Endometrial microvascular endothelial cells (primary cell): ENCODE data around the gene S100A7A. TPM values are rescaled to one million over a fixed set of nuclear protein-coding genes. Genes with fewer than 3 reads are reported as not detected.
"Not testable (repeated sequence)": the region's sequence is repeated elsewhere in the genome, so short reads cannot be mapped to it uniquely, and the experiment has no call there.

Source experiments
- in situ Hi-C: cut with HindIII; loops from 2 replicates; pipeline ENCODE4 v1.10.0; 2017; ENCODE audit warnings: low sequenced_read_pairs, low pct_unique_long_range_greater_than_20kb; ENCODE audit errors: inconsistent ontology term
- total RNA-seq: library from RNA; depleted of rRNA; stranded (reverse); fragments of >200 nt; gene quantifications from one replicate; pipeline ENCODE4 v1.2.3, GENCODE V29; 2015; ENCODE audit errors: inconsistent ontology term

The S100A7A gene
- total RNA-seq, 1 donor from 2014 or later: not detected

DNA sequence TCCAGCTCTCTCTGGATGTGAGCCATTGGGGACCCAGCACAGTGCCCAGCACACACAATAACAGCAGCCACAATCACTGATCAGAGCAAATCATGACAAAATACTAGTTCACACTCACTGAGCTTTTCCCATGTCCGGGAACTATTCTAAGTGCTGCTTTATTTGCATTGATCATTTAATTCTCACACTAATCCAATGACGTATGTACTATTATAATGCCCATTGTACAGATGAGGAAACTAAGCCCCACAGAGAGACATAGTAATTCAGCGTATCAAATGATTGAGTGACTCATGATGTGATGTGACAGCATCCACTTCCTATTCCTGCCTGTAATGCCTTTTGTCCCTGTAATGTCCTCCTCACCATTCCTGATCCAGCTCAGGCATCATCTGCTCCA is 23.5 kb upstream of the S100A7A start:
- in situ Hi-C loops: no loop called here

DNA sequence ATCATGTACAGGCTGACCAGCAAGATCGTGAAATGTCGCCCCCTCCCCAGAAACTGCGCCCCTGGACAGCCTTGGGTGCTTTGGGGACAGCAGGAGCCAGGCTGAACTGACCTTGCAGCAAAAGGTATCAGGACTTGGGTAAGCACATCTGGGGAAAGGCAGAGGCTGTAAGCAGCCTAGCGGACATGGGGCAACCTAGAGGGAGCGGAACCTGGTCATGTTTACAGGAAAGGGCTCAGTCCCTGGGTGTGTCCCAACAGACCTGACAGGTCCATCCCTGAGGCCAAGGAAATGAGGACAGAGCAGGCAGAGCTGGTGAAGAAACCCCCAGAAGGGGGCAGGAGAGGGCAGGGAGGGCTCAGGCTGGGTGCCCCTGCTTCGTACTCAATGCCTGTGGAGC is 22.4 kb upstream of the S100A7A start:
- in situ Hi-C loops: no loop called here

DNA sequence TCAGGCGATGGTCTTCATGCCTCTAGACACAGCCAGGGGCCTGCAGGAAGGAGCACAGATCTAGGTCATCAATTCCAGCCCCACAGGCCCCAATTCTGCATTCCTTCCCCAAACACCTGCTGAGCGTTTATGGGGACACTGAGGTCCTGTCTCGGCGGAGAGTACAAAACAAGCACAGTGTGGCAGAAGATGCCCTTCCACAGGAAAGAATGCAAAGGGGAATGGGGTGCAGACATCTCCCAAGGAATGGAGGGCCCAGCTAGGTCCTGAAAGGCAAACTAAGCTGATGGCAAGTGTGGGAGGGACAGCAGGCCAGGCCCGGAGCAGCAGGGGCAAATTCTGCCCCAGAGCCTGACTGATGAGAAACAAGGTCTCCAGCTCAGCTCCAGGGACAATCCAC is 21.9 kb upstream of the S100A7A start:
- in situ Hi-C loops: no loop called here

DNA sequence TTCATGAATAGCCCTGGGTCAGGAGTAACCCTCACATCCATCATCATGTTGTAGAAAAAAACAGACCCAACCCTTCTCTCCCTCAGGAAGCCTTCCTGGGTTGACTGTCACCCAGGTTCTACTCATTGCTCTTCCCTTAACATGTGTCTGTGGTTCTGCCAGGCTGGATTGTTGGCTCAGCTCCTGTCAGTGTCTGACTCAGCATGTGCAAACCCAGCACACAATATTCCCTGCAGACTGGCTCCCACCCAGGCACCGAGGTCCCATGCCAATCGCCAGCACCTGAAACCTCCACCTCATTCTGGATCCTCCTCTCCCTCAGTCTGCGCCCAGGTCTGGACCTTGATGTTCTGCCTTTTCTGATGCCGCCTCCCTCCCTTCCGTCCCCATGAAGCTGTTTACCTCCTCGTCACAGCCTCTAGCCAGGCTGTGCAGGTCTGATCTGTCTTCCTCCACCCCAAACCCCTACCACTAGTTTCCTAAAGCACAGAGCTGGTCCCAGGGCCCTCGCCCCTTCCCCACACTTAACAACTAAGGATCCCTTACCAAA is 21.1 kb upstream of the S100A7A start:
- in situ Hi-C loops: no loop called here

DNA sequence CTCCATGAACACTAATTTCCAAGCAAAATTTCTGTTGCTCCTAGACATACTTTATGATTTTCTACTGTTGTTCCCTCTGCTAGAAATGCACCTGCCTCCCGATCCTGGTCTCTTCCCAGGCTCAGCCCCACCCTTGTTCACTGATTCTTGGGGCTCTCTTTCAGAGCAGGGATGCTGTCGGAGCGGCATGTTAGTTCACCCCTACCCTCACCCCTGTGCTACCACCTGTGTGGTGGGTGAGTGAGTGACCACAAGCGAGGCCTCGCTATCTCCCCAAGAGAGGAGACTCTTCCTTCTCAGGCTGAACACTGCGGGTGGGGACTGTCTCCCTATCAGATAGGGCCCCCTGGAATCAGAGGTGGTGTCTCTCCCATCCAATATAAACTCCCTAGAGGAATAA is 20.5 kb upstream of the S100A7A start:
- in situ Hi-C loops: no loop called here

DNA sequence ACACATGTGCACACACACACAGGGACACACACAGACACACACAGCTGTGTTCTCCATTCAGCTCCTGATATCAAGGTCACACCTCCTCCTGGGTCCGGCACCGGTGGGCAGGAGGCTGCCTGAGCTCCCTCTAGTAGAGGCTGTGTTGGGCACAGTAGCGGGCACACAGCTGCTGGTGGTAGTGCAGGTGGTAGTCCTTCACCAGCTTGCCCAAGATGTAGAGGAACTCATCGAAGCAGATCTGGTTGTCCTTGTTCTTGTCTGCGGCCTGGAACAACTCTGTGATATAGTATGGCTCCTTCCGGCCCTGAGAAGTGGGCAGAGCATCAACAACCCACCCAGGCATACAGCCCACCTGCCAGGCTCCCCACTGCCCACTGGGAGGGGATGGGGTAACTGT is 19.9 kb upstream of the S100A7A start:
- in situ Hi-C loops: no loop called here

DNA sequence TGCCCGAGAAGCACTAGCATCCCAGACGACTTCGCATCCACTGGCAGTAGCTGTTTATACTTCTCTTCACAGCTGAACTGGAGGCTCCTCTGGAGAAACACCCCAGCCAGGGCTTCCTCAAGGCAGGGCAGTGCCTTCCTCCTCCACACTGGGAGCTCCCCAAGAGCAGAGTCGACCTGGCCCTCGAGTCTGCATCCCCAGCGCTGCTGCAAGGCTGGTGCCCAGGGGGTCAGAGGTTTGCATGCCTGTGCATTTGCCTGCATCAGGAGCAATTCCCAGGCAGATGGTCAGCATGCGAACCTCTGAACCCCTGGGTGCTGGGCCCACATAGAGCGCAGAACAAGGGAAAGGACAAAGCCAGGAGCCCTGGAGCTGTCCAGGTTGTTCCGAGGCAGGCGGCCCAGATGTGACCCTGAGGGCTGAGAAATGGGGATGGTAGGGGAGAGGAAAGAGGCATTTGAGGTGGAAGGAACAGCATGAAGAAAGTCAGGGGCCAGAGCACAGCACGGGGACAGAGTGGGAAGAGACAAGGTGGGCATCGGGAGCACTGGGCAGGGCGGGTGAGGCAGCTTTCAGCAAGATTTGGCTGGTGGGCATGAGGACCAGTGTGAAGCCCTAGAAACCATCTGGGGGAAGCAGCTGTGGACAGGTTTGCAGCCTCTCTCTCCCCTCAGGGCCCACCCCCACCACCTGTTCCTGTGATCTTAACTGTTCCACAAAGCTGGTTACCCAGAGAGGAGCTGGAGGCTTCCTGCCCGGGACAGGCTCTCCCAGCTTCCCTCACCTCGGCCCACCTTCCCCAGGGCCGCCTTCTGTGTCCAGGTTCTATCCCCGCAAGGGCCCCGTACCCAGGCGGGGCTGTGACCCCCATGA is 19.0 kb upstream of the S100A7A start:
- in situ Hi-C loops: no loop called here

DNA sequence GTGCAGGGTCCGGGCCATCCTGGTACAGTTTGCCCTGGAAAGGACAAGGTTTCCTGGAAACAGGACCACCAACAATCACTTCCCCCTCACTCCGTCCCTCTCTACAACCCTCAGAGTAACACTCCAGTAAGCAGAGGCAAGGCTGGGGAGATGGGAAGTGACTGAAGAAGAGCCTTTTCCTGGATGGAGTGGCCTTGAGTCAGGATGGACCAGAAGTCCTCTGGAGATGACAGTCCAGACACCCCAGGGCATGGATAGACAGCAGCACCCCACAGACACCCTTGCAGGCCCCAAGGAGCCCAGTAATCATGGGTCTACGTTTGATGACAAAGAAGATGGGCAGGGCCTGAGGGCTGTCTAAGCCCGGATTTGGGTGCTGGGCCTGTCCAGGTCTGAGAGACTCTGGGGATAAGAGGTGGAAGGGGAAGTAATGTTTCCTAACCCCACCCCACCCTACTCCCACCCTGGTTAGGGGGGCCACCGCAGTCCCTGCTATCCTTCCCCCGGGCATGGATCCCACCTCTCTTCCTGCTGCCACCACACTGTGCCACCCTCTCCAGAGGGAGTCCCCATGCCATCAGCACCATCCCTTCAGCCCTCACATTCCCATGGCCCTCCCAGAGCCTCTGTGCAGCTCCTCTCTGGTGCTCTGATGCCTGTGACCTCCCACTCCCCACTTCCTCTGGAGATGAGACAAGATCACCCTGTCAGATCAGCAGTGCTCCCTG is 18.2 kb upstream of the S100A7A start:
- in situ Hi-C loops: no loop called here

DNA sequence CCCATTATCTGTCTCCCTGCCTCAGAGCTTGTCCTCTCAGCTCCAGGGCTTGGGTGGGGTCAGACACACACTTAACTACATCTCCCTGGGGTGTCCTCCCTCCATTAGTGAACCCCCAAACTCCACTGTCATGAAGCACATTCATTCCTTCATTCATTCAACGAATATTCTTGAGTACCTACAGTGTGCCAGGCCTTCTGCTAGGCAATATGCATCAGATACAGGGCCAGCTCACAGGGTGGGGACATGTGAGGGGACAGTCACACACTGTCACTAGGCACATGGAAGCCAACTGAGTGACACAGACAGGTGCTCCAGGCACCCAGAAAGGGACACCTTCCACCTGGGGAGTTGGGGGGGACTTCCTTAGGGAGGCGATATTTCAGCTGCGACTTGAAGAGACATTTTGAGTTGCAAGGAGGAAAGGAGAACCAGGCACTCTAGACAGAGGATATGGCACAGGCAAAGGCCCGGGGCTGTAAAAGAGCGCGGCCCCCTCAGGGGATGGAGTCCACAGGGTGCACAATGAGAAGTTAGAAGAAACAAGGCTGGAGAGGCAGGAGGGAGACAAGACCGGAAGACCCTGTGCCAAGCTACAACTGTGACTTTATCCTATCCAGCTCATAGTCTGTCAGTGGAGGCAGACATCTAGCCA is 16.8 kb upstream of the S100A7A start:
- in situ Hi-C loops: no loop called here

DNA sequence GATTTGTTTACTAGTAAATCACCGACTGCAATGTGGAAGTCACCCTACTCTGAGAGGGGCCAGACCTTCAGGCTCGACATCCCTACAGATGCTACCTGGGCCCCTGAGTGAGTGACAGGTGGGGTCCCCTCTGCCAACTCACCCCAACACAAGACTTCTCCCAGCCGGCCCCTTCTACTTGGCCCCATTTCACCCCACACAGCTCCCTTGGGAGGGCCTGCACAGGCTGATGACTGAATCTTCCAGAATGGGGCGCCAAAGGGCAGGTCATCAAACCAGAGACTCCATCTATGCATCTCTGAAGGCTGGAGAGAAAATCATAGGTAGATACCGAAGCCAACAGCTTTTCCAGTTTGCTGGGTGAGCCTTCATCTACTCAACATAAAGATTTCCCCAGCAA is 16.1 kb upstream of the S100A7A start:
- in situ Hi-C loops: no loop called here

DNA sequence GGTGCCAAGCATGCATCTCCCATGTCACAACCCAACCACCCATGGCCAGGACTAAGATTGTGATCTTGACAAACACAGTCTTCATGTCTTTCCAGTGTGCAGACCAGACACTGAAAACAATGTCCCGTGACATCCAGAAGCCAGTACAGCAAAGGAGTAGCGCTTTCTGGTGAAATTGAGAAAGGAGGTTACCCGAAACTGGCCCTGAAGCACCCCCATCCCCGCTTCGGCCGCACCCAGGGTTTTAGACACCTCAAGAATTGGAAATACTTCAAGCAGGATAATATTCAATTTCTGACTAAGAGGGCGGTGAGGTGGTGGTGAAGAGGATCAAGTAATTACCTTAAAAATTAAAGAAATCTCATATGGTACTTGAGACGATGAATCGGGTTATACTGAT is 14.9 kb upstream of the S100A7A start:
- in situ Hi-C loops: no loop called here

DNA sequence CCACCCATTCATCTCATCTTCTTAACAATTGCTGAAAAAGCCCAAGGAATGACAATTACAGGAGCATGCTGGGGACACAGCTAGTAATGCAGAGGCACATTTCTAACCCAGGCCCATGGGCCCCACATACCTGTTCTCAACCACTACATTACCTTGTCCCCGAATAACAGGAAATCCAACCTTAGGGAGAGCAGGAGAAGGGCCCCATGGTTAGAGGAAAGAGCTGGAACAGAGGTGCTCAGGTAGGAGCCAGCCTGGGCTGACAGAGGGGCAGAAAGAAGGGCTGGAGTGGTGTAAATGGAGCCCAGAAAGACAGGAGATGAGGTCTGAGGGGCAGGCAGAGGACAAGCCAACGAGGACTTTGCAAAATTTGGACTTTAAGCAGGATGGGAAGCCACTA is 14.1 kb upstream of the S100A7A start:
- in situ Hi-C loops: no loop called here

DNA sequence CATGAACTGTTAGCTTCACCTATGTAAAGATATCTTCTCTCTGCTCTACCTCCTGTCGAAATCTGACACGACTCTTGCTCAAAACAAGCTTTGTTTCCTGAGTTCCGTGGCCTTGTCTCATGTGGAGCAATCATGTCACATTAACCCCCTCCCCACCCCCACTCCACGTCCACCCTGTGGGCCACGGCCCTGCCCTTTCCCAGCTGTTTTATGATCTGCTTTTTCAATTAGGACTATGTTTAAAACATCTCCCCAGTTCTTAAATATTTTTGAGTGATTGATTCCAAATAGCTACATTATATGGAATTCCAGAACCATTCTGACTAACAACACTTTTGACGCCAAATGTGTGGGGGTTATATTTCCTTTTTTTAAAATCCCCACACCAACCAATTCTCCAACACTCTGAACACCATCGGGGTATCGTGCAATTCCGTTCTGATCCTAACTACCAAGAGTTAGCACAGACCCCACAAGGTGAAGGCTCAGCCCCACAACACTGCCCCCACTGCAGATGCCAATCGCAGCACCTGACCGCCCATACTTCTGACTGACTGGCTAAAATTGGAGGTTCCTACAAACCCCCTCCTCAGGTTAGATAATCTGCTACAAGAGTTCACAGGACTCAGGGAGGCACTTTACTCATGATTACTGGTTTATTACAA is 12.8 kb upstream of the S100A7A start:
- in situ Hi-C loops: no loop called here

DNA sequence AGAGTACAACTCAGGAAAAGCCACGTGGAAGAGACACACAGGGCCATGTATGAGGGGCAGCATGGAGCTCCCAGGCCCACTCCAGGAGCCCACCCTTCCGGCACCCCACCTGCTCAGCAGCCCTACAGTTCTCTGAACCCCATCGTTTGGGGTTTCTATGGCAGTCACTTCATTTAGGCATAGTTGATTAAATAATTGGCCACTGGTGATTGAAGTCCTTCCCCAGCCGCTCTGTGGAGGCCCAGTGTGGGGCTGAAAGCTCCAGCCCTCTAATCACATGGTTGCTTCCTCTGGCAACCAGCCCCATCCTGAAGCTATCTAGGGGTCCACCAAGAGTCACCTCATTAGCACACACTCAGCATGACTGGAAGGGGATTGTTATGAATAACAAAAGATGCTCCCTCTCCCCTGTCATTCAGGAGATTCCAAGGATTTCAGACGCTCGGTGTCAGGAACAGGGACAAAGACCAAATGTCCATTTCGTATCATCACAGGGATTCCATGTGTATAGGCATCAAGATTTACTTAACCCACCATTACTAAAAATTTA is 12.2 kb upstream of the S100A7A start:
- in situ Hi-C loops: no loop called here

DNA sequence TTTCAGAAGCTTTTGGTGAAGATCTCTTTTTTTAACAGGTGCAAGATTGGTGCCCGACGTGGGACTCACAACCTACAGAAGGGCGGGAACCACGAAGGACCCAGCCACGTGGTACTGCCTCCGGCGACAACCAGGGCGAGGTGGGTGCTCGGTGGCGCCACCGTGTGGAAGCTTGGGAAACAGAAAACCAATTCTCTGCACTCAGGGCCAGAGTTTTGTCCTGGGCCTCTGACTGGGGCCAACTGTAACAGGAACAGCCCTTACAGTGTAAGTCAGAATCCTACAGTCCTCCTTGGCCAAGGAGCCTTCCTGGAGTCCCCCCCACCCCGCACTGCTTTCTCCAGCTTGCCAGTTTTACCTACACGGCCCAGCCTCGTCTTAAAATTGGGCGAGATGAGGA is 11.6 kb upstream of the S100A7A start:
- in situ Hi-C loops: no loop called here

DNA sequence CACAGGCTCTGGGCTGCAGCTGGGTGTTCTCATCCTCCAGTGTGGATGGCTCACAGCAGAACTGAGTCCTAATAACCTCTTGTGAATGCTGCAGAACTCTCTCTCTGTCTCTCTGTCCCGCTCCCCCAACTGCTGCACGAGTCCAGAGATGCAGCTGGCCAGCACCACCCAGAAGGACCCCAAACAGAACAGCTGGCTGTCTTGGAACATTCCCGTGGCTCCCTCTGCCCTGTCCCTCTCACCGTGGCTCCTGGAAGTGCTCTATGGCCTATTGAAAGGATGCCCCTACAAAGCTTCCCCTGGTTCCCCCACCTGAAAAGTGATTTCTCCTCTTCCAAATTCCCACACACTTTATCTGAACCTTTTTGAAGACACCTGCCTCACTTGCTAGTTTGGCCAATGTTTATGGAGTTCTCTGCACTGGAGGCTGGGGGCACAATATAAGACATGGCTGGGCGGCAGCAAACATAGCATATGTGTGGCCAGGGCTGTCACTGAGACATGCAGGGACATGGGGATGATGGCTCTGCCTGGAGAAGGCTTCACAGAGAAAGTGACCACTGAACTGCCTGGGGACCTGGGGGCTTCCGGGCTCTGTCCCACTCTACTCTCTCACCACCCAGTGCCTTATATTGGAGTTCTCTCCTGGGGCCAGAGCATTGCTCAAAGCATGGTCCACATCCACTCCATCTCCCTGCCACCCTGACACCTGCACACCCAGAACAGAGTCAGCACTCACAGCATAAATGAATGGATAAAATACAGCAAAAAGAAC is 10.3 kb upstream of the S100A7A start:
- in situ Hi-C loops: not testable (repeated sequence)

DNA sequence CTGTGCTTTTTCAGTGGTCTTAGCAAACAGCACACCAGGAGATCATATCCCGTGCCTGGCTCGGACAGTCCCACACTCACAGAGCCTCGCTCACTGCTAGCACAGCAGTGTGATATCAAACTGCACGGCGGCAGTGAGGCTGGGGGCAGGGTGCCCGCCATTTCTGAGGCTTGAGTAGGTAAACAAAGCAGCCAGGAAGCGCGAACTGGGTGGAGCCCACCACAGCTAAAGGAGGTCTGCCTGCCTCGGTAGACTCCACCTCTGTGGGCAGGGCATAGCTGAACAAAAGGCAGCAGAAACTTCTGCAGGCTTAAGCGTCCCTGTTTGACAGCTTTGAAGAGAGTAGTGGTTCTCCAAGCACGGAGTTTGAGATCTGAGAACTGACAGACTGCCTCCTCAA is 9.0 kb upstream of the S100A7A start:
- in situ Hi-C loops: not testable (repeated sequence)

DNA sequence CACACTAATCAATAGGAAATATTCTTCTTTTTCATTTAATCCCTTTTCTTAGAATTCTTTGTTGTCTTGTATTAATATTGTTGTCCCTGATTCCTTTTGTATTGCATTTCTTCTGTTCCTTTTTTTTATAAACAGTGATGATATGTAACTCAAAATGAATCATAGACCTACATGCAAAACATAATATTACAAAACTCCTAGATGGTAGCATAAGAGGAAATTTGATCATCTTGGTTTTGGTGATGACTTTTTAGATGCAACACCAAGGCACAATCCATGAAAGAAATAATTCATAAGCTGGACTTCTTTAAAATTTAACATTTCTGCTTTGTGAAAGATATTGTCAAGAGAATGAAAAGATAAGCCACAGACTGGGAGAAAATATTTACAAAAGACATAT is 2.4 kb upstream of the S100A7A start:
- in situ Hi-C loops: not testable (repeated sequence)
